Measurements from ENCODE around the gene ZBTB5. TPM values are rescaled to one million over a fixed set of nuclear protein-coding genes. Genes with fewer than 3 reads are reported as not detected.
A peak's percentile ranks its signal among the peaks of the same experiment; 100 is the strongest.

Gene ZBTB5
- total RNA-seq, 1 experiment from 2014 or later = 5.8 TPM

DNA sequence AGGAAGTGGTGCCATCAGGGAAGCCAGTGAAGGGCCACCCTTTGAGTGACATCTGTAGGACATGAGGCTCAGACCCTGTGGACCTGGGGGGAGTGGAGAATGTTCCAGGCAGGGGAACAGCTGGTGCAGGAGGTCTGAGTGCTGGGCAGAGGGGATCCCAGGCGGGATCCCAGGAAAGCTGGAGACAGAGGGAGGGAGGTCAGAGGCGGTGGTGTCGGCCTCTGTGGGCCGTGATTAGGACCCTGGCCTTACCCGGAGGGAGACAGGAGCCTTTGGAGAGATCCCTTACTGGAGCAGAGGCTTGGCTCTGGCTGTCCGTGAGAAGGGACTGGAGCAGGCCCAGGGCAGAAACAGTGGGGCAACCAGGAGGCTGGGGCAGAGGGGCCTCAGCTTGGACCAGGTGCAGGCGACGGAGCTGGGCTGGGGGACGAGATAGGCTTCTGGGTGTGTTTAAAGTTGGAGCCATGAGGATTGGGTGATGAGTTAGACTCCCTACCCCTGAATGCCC is 54.8 kb downstream of the ZBTB5 start:
- ChIA-PET POLR2A (ENCODE audit: unreplicated experiment) (no interaction called here), CTCF (interaction anchor here (0.6 kb wide), 1 partner anchor 499 kb away, joined by 3 read pairs; no protein-coding TSS in a partner anchor)
- H3K79me2 ChIP-seq (ENCODE audit: low read length) = no peaks in the 10 kb centered on the region
- intact Hi-C loops (cut with micrococcal nuclease) = no loop called here
- H3K27ac ChIP-seq (ENCODE audit: low read length) = no peak overlapping the region
- no peak for ATAC-seq
- DNase-seq = no peak
- H3K9ac ChIP-seq (ENCODE audit: low read length) = no peak overlapping the region
- H3K4me1 ChIP-seq (ENCODE audit: insufficient read depth, low read length) = no peaks in the 10 kb centered on the region
- H3K4me2 ChIP-seq (ENCODE audit: low read length) = no peak overlapping the region
- no peaks in the 10 kb centered on the region for H3K9me3 ChIP-seq (ENCODE audit: low read length)
- BruUV-seq (replicated peaks) = no TSS peak
- H3K27me3 ChIP-seq (ENCODE audit: low read length) = no peaks in the 10 kb centered on the region
- no peak overlapping the region for H2AFZ ChIP-seq (ENCODE audit: low read length)
- TF ChIP-seq, protein P1, sequence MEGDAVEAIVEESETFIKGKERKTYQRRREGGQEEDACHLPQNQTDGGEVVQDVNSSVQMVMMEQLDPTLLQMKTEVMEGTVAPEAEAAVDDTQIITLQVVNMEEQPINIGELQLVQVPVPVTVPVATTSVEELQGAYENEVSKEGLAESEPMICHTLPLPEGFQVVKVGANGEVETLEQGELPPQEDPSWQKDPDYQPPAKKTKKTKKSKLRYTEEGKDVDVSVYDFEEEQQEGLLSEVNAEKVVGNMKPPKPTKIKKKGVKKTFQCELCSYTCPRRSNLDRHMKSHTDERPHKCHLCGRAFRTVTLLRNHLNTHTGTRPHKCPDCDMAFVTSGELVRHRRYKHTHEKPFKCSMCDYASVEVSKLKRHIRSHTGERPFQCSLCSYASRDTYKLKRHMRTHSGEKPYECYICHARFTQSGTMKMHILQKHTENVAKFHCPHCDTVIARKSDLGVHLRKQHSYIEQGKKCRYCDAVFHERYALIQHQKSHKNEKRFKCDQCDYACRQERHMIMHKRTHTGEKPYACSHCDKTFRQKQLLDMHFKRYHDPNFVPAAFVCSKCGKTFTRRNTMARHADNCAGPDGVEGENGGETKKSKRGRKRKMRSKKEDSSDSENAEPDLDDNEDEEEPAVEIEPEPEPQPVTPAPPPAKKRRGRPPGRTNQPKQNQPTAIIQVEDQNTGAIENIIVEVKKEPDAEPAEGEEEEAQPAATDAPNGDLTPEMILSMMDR (conservative IDR thresholded peaks at IDR 0.05; ENCODE audit: low read depth, low read length) = no peak
- TF ChIP-seq EZH2phosphoT487 (IDR thresholded peaks at IDR 0.05; ENCODE audit: borderline replicate concordance, low read length) (no peak), EZH2 (IDR thresholded peaks at IDR 0.05; ENCODE audit: low read length, unreplicated experiment) (no peak)
- no peaks in the 10 kb centered on the region for H3F3A ChIP-seq (ENCODE audit: low read length, unreplicated experiment)
- H4K20me1 ChIP-seq (ENCODE audit: low read length) = no peaks in the 10 kb centered on the region
- H3K9me2 ChIP-seq (replicated peaks; ENCODE audit: low read length) = no peaks in the 10 kb centered on the region
- no peak overlapping the region for H3K4me3 ChIP-seq (ENCODE audit: low read length)
- no peaks in the 10 kb centered on the region for H3K36me3 ChIP-seq (ENCODE audit: low read depth, low read length)

- H3K9me3 ChIP-seq (ENCODE audit: low read length) = no peaks in the 10 kb centered on the region
- CTCF ChIA-PET = interaction anchor here (0.6 kb wide), 1 partner anchor 9 kb away, joined by 3 read pairs; no protein-coding TSS in a partner anchor
- POLR2A ChIA-PET (ENCODE audit: unreplicated experiment) = no interaction called here
- H3K9me2 ChIP-seq (replicated peaks; ENCODE audit: low read length) = no peaks in the 10 kb centered on the region
- H3K4me2 ChIP-seq (ENCODE audit: low read length) = no peak overlapping the region
- no peak overlapping the region for H3K9ac ChIP-seq (ENCODE audit: low read length)
- no peaks in the 10 kb centered on the region for H3K36me3 ChIP-seq (ENCODE audit: low read depth, low read length)
- H3K79me2 ChIP-seq (ENCODE audit: low read length) = no peaks in the 10 kb centered on the region
- H4K20me1 ChIP-seq (ENCODE audit: low read length) = no peaks in the 10 kb centered on the region
- no peak for ATAC-seq
- no peak for DNase-seq
- H3K27me3 ChIP-seq (ENCODE audit: low read length) = no peaks in the 10 kb centered on the region
- TF ChIP-seq EZH2phosphoT487 (IDR thresholded peaks at IDR 0.05; ENCODE audit: borderline replicate concordance, low read length) (no peak), EZH2 (IDR thresholded peaks at IDR 0.05; ENCODE audit: low read length, unreplicated experiment) (no peak)
- TF ChIP-seq, protein P1 (conservative IDR thresholded peaks at IDR 0.05; ENCODE audit: low read depth, low read length) = no peak
- intact Hi-C loops (cut with micrococcal nuclease) = no loop called here
- no peak overlapping the region for H3K27ac ChIP-seq (ENCODE audit: low read length)
- H3K4me3 ChIP-seq (ENCODE audit: low read length) = no peak overlapping the region
- no TSS peak for BruUV-seq (replicated peaks)
- H3K4me1 ChIP-seq (ENCODE audit: insufficient read depth, low read length) = no peaks in the 10 kb centered on the region
- H2AFZ ChIP-seq (ENCODE audit: low read length) = no peak overlapping the region
- no peaks in the 10 kb centered on the region for H3F3A ChIP-seq (ENCODE audit: low read length, unreplicated experiment)
Observed at GRCh38 chr9:37408933-37409710, 56.1 kb downstream of the ZBTB5 start.

DNA sequence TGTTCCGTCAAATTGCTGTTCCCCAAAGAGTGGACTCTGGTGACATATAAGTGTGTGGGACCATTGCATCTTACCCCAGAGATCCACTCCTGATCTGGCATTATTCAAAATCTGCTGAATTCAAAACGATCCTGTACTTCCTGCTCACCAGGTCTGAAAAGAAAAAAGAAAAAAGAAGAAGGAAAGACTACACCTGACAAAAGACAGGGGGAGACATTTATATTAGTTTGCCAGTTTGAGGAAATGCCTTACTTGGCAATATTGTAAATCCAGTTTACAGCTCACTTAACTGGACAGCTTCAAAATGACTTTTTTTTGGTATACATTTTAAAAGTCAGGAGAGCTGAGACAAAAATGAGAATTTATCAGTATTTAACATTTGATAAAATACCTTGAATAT is 57.8 kb downstream of the ZBTB5 start:
- no peaks in the 10 kb centered on the region for H3K79me2 ChIP-seq (ENCODE audit: low read length)
- no peak overlapping the region for H3K9ac ChIP-seq (ENCODE audit: low read length)
- no peaks in the 10 kb centered on the region for H3K4me1 ChIP-seq (ENCODE audit: insufficient read depth, low read length)
- TF ChIP-seq, protein P1 (conservative IDR thresholded peaks at IDR 0.05; ENCODE audit: low read depth, low read length) = peak; percentile 50
- TF ChIP-seq EZH2phosphoT487 (IDR thresholded peaks at IDR 0.05; ENCODE audit: borderline replicate concordance, low read length) = no peak
- intact Hi-C loops (cut with micrococcal nuclease) = no loop called here
- no peak overlapping the region for H3K4me2 ChIP-seq (ENCODE audit: low read length)
- no peak overlapping the region for H3K4me3 ChIP-seq (ENCODE audit: low read length)
- H3K9me3 ChIP-seq (ENCODE audit: low read length) = no peaks in the 10 kb centered on the region
- H3F3A ChIP-seq (ENCODE audit: low read length, unreplicated experiment) = no peaks in the 10 kb centered on the region
- no peak overlapping the region for H2AFZ ChIP-seq (ENCODE audit: low read length)
- no peaks in the 10 kb centered on the region for H3K9me2 ChIP-seq (replicated peaks; ENCODE audit: low read length)
- no peaks in the 10 kb centered on the region for H3K27me3 ChIP-seq (ENCODE audit: low read length)
- no peak for ATAC-seq
- peak; percentile 41 for DNase-seq
- no peaks in the 10 kb centered on the region for H3K36me3 ChIP-seq (ENCODE audit: low read depth, low read length)
- no peaks in the 10 kb centered on the region for H4K20me1 ChIP-seq (ENCODE audit: low read length)
- CTCF ChIA-PET = interaction anchor here (0.6 kb wide), 1 partner anchor 31 kb away, joined by 3 read pairs; no protein-coding TSS in a partner anchor
- no peak overlapping the region for H3K27ac ChIP-seq (ENCODE audit: low read length)
- POLR2A ChIA-PET (ENCODE audit: unreplicated experiment) = no interaction called here
- no TSS peak for BruUV-seq (replicated peaks)

Measured in PC-3 (cell line).